ENCODE results near the gene SMIM8. TPM values are rescaled to one million over a fixed set of nuclear protein-coding genes. Genes with fewer than 3 reads are reported as not detected.

SMIM8 gene
- total and polyA plus RNA-seq, 2 of the 4 experiments (the other 2 are of a cell fraction): 2.7 to 3.6 TPM

GRCh38 chr6:87333591-87334181, 11.3 kb downstream of the SMIM8 start:
- dilution Hi-C loops (cut with HindIII; ENCODE audit: low sequenced_read_pairs, unreplicated experiment): no loop called here
- H4K20me1 ChIP-seq (ENCODE audit: insufficient read depth, low read length): no peaks in the 10 kb centered on the region
- BruUV-seq (replicated peaks): no TSS peak
- ATAC-seq (ENCODE audit: low read depth): peak; percentile 14
- no peak overlapping the region for H3K27ac ChIP-seq (ENCODE audit: insufficient read depth, low read length)
- ChIA-PET CTCF (no interaction called here), POLR2A (ENCODE audit: unreplicated experiment) (no interaction called here)
- H3K4me1 ChIP-seq (ENCODE audit: control insufficient read depth, insufficient read depth, low read length): peaks cover 6% of the 10 kb centered on the region; the same call in 1 of the 2 replicates
- peaks cover 13 to 14% of the 10 kb centered on the region in 2 experiments; a peak in 3 of 4 replicates for H3K79me1 ChIP-seq (ENCODE audit: low read depth in 1 of 2, low read length in 2 of 2)
- no peak overlapping the region for H2AK5ac ChIP-seq (ENCODE audit: low read depth, low read length)
- H3K9ac ChIP-seq (ENCODE audit: low read depth, low read length): no peak overlapping the region
- H3K56ac ChIP-seq (ENCODE audit: extremely low read depth, insufficient read depth, low read length): no peak overlapping the region
- no peak overlapping the region for H2BK20ac ChIP-seq (ENCODE audit: low read depth, low read length)
- no peak overlapping the region for H3K14ac ChIP-seq (replicated peaks; ENCODE audit: low read depth, low read length)
- H2AFZ ChIP-seq (replicated peaks; ENCODE audit: low read length, poor library complexity): no peak overlapping the region
- intact Hi-C loops (cut with micrococcal nuclease): no loop called here
- peak overlapping the region; percentile 43; the same call in 1 of the 2 replicates for H3K4me2 ChIP-seq (ENCODE audit: low read depth, low read length)
- H3K27me3 ChIP-seq (ENCODE audit: control insufficient read depth, insufficient read depth, low read length): no peaks in the 10 kb centered on the region
- no peak overlapping the region for H2AK9ac ChIP-seq (replicated peaks; ENCODE audit: low read depth, low read length, poor library complexity)
- WGBS, 2 experiments (ENCODE audit: extremely low coverage in 2 of 2, insufficient read length in 1 of 2): 80% methylated on average over 1 of the region's 3 CpGs; no CpG with 5 or more reads in 1 of the 2 experiments
- no peak overlapping the region for H2BK5ac ChIP-seq (ENCODE audit: low read depth, low read length, poor library complexity, severe bottlenecking)
- no peak overlapping the region for H3K4me3 ChIP-seq (ENCODE audit: insufficient read depth, low read depth, low read length)
- no peak overlapping the region for H4K5ac ChIP-seq (ENCODE audit: low read depth, low read length)
- no peak overlapping the region for H3K23ac ChIP-seq (ENCODE audit: low read depth, low read length)
- no peak overlapping the region for H2BK120ac ChIP-seq (ENCODE audit: low read depth, low read length)
- in situ Hi-C loops (cut with MboI; ENCODE audit: low sequenced_read_pairs): no loop called here
- H4K8ac ChIP-seq (ENCODE audit: low read depth in 2 of 2, low read length in 2 of 2): no peak overlapping the region
- H3K36me3 ChIP-seq (ENCODE audit: control insufficient read depth, insufficient read depth, low read length): no peaks in the 10 kb centered on the region
- no peak overlapping the region for H3K4ac ChIP-seq (ENCODE audit: low read depth, low read length)
- H3K9me1 ChIP-seq (ENCODE audit: insufficient read depth, low read length): peaks cover 4% of the 10 kb centered on the region; the same call in 1 of the 2 replicates
- DNase-seq: peak; percentile 54
- H3K18ac ChIP-seq (ENCODE audit: low read depth, low read length): no peak overlapping the region
- no peaks in the 10 kb centered on the region for H3K9me3 ChIP-seq (ENCODE audit: control insufficient read depth, insufficient read depth, low read length)
- H4K91ac ChIP-seq (ENCODE audit: insufficient read depth, low read depth, low read length): no peak overlapping the region
- TF ChIP-seq USF2 (IDR thresholded peaks at IDR 0.05; ENCODE audit: low read depth, low read length): peak; percentile 34; the same call in 1 of the 2 replicates
- TF ChIP-seq POLR2A (IDR thresholded peaks at IDR 0.05; ENCODE audit: low read depth, low read length): no peak
- TF ChIP-seq MAFK (IDR thresholded peaks at IDR 0.05; ENCODE audit: low read depth, low read length): no peak
- H2BK15ac ChIP-seq (ENCODE audit: low read depth, low read length): no peak overlapping the region

Measured in IMR-90 (cell line).